Stomach (tissue), 9 donors: Measurements from ENCODE around the gene C11orf98. TPM values are rescaled to one million over a fixed set of nuclear protein-coding genes. Genes with fewer than 3 reads are reported as not detected.
"Not testable (repeated sequence)": the region's sequence is repeated elsewhere in the genome, so short reads cannot be mapped to it uniquely, and the experiment has no call there.

ENCODE experiments used
- DNase-seq, 2 donors: peaks; one replicate each; pipeline versions ENCODE4 v3.0.0 to v3.0.0-alpha.2; 2013 to 2019
- H3K27ac ChIP-seq, 5 donors: fragments of 200-600 bp in 4 of 5; sonication (generic) in 4 of 5; one replicate each; pipeline ENCODE4 v1.5.1; 2013 to 2019; ENCODE audit warnings: mild to moderate bottlenecking in 1 of 5, moderate library complexity in 1 of 5
- H3K27me3 ChIP-seq, 3 donors: fragments of 200-600 bp; sonication (generic); one replicate each; pipeline ENCODE4 v1.5.1; 2017 to 2019; ENCODE audit warnings: mixed run types in 1 of 3
- H3K36me3 ChIP-seq, 4 donors: fragments of 200-600 bp; sonication (generic); 1 replicate in 3 of 4; 2 replicates in 1 of 4; pipeline ENCODE4 v1.5.1; 2016 to 2019
- H3K4me1 ChIP-seq, 4 donors: fragments of 200-600 bp; sonication (generic); one replicate each; pipeline ENCODE4 v1.5.1; 2016 to 2019
- H3K4me3 ChIP-seq, 4 donors: fragments of 200-600 bp; sonication (generic) in 3 of 4; one replicate each; pipeline ENCODE4 v1.5.1; 2016 to 2019; ENCODE audit warnings: mild to moderate bottlenecking in 1 of 4
- H3K9me3 ChIP-seq, 4 donors: fragments of 200-600 bp; sonication (generic); one replicate each; pipeline ENCODE4 v1.5.1; 2016 to 2019
- CTCF ChIP-seq, 7 experiments: fragments of 450-650 bp in 4 of 7; fragments of 200-600 bp in 3 of 7; sonication (generic) in 3 of 7; IDR thresholded peaks; one replicate each; pipeline ENCODE4 v1.5.1; 2016 to 2019; ENCODE audit warnings: antibody characterized with exemption in 7 of 7, control low read depth in 2 of 7, mild to moderate bottlenecking in 1 of 7
- EP300 ChIP-seq: sonication (generic); formaldehyde crosslinking; IDR thresholded peaks from one replicate; pipeline ENCODE4 v1.6.1; 2017; ENCODE audit warnings: antibody characterized with exemption
- POLR2A ChIP-seq, 4 donors: fragments of 450-650 bp; IDR thresholded peaks; one replicate each; pipeline ENCODE4 v1.6.1; 2016; ENCODE audit warnings: antibody characterized with exemption in 4 of 4, control low read depth in 2 of 4, mild to moderate bottlenecking in 1 of 4, moderate library complexity in 1 of 4
- POLR2AphosphoS5 ChIP-seq, 3 donors: sonication (generic); formaldehyde crosslinking; IDR thresholded peaks; one replicate each; pipeline ENCODE4 v1.6.1; 2016; ENCODE audit warnings: antibody characterized with exemption in 3 of 3
- WGBS, 5 donors: extraction: QIAGEN DNeasy Blood & Tissue Kit in 3 of 5; methylation state at CpG; one replicate each; pipeline versions ENCODE4 v1.1.5 to v1.1.7; 2013 to 2018; 5-methylcytosine and 5-hydroxymethylcytosine counted together
- intact Hi-C: fragments of 100-400 bp; cut with DNase I; formaldehyde crosslinking; loops from one replicate; pipeline ENCODE4 v1.15.1; 2023; ENCODE audit warnings: low total_unique reads
- polyA plus RNA-seq, 3 donors: library from polyadenylated mRNA; stranded (reverse); fragments of 200-250 nt; gene quantifications; one replicate each; pipeline ENCODE4 v1.2.3, GENCODE V29; 2013
- total RNA-seq, 5 donors: library from RNA; depleted of rRNA; stranded (reverse); fragments of >200 nt; gene quantifications; one replicate each; pipeline versions ENCODE4 v1.1.0 to v1.2.3, GENCODE V29; 2014 to 2016
- donor health status: healthy with polysubstance abuse.
- donor health status: Bipolar disorder and iron deficiency.
- donor health status: healthy.

The C11orf98 gene
- total and polyA plus RNA-seq, 8 donors: 5.8 to 179 (median 45.0) TPM

GRCh38 chr11:62664405-62665074 is 470 bp downstream of the C11orf98 start:
- Histone ChIP-seq H3K27ac (peak overlapping the region; percentile 91 to 97 (median 94)), H3K9me3 (no peaks in the 10 kb centered on the region), H3K4me3 (peak overlapping the region; percentile 78 to 94 (median 83)), H3K27me3 (no peaks in the 10 kb centered on the region), H3K4me1 (peaks cover 24 to 57% (median 50%) of the 10 kb centered on the region in 4 donors), H3K36me3 (peaks cover 9 to 42% (median 29%) of the 10 kb centered on the region in 4 donors)
- DNase-seq: peak; percentile 55 to 89
- intact Hi-C loops: no loop called here
- TF ChIP-seq CTCF (IDR thresholded peaks at IDR 0.05) (no peak), EP300 (no peak), POLR2A (IDR thresholded peaks at IDR 0.05) (no peak), POLR2AphosphoS5 (IDR thresholded peaks at IDR 0.05) (no peak)
- WGBS, 5 donors: 2 to 6% (median 2%) methylated on average over 12 to 36 of the region's 36 CpGs

GRCh38 chr11:62656796-62657429 is 8.1 kb downstream of the C11orf98 start:
- TF ChIP-seq POLR2A (IDR thresholded peaks at IDR 0.05): no peak
- no peak for TF ChIP-seq CTCF (IDR thresholded peaks at IDR 0.05)
- TF ChIP-seq POLR2AphosphoS5 (IDR thresholded peaks at IDR 0.05): no peak
- TF ChIP-seq EP300: no peak
- no peaks in the 10 kb centered on the region for H3K9me3 ChIP-seq
- no peak for DNase-seq
- 60 to 64% (median 63%) methylated on average over 5 of the region's 5 CpGs for WGBS, 5 donors
- peaks cover 6 to 21% (median 9%) of the 10 kb centered on the region in 4 donors for H3K4me1 ChIP-seq
- H3K4me3 ChIP-seq: no peak overlapping the region
- peaks cover 0 to 10% (median 5%) of the 10 kb centered on the region in 4 donors for H3K36me3 ChIP-seq
- H3K27me3 ChIP-seq: no peaks in the 10 kb centered on the region
- intact Hi-C loops: no loop called here
- H3K27ac ChIP-seq: no peak overlapping the region

GRCh38 chr11:62654297-62654696 is 10.7 kb downstream of the C11orf98 start:
- Histone ChIP-seq H3K4me3 (no peak overlapping the region), H3K36me3 (peaks cover 6 to 10% (median 8%) of the 10 kb centered on the region in 4 donors), H3K27me3 (no peaks in the 10 kb centered on the region), H3K9me3 (no peaks in the 10 kb centered on the region), H3K27ac (no peak overlapping the region), H3K4me1 (peaks cover 14 to 31% (median 22%) of the 10 kb centered on the region in 4 donors)
- intact Hi-C loops: no loop called here
- WGBS, 5 donors: 80 to 85% (median 84%) methylated on average over 11 of the region's 11 CpGs
- DNase-seq: no peak
- TF ChIP-seq EP300: no peak
- no peak for TF ChIP-seq CTCF (IDR thresholded peaks at IDR 0.05)
- TF ChIP-seq POLR2A (IDR thresholded peaks at IDR 0.05): no peak
- no peak for TF ChIP-seq POLR2AphosphoS5 (IDR thresholded peaks at IDR 0.05)

DNA sequence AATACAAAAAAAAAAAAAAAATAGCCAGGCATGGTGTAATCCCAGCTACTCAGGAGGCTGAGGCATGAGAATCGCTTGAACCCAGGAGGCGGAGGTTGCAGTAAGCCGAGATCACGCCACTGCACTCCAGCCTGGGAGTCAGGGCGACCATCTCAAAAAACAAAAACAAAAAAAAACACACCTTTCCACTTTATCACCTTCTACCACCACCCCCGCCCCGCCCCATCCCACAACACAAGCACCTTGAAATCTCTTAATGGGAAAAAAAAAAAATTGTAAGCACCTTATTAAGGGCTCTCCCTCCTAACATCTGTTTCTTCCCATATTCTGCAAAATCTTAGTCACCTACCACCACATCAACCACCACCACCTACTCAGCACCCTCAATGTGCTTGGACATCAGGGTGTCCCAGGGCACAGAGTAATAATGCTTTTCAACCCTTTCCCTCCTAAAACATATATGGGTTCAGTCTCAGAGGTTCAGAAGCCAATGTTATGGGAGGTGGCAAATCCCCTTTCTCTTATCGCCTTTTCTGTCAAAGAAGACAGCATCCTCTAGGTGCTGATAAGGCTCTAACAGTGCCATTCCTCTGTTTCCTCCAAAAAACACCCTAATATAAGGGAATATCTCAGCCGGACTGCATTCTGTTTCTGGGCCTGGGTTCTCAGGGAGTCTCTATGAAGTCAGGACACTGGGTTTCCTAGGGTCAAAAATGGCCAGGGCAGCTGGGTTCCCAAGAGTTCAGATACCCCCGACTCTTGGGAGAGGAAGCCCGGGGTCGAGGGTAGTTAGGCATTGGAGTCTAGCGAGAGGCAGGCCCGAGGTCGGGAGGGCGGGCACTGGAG is 12.6 kb downstream of the C11orf98 start:
- TF ChIP-seq EP300 (no peak), CTCF (IDR thresholded peaks at IDR 0.05) (no peak), POLR2AphosphoS5 (IDR thresholded peaks at IDR 0.05) (no peak), POLR2A (IDR thresholded peaks at IDR 0.05) (no peak)
- WGBS, 5 donors: 16 to 32% (median 25%) methylated on average over 16 of the region's 16 CpGs
- no peaks in the 10 kb centered on the region for H3K27me3 ChIP-seq
- no peaks in the 10 kb centered on the region for H3K9me3 ChIP-seq
- peaks cover 15 to 33% (median 27%) of the 10 kb centered on the region in 4 donors for H3K4me1 ChIP-seq
- intact Hi-C loops: no loop called here
- DNase-seq: no peak
- H3K27ac ChIP-seq: peak overlapping the region; percentile 87 to 96 (median 92)
- H3K36me3 ChIP-seq: peaks cover 21 to 29% (median 28%) of the 10 kb centered on the region in 4 donors
- peak overlapping the region; percentile 67 to 93 (median 82) for H3K4me3 ChIP-seq

DNA sequence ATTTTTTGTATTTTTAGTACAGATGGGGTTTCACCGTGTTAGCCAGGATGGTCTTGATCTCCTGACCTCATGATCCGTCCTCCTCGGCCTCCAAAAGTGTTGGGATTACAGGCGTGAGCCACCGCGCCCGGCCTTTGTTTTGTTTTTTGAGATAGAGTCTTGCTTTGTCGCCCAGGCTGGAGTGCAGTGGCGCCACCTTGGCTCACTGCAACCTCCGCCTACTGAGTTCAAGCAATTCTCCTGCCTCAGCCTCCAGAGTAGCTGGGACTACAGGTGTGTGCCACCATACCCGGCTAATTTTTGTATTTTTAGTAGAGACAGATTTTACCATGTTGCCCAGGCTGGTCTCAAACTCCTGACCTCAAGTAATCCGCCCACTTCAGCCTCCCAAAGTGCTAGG is 14.7 kb downstream of the C11orf98 start:
- 90 to 92% (median 90%) methylated on average over 12 of the region's 12 CpGs for WGBS, 5 donors
- H3K9me3 ChIP-seq, intact Hi-C loops, H3K4me3 ChIP-seq, DNase-seq, H3K27me3 ChIP-seq, H3K27ac ChIP-seq: not testable (repeated sequence)
- Histone ChIP-seq H3K36me3 (peaks cover 21 to 31% (median 28%) of the 10 kb centered on the region in 4 donors), H3K4me1 (peaks cover 27 to 50% (median 41%) of the 10 kb centered on the region in 4 donors)
